OCI-LY7 (cell line): ENCODE data around the gene FIP1L1.

ENCODE experiments used
- CTCF ChIP-seq: fragments of 200-600 bp; sonication (generic); conservative IDR thresholded peaks from 2 replicates; pipeline ENCODE4 v1.5.1; 2014; ENCODE audit warnings: mild to moderate bottlenecking, antibody characterized with exemption, low read length, moderate library complexity, mixed read lengths
- EZH2phosphoT487 ChIP-seq: fragments of 200-600 bp; sonication (generic); IDR thresholded peaks from 2 replicates; pipeline ENCODE4 v1.6.1; 2018; ENCODE audit warnings: low read depth, borderline replicate concordance, mild to moderate bottlenecking, mixed run types, antibody characterized with exemption, low read length, moderate library complexity, mixed read lengths

GRCh38 chr4:53463340-53463739, 85.9 kb downstream of the FIP1L1 start:
- no peak for TF ChIP-seq CTCF
- TF ChIP-seq EZH2phosphoT487: no peak
